ENCODE measurements around the gene CASKIN1. TPM values are rescaled to one million over a fixed set of nuclear protein-coding genes. Genes with fewer than 3 reads are reported as not detected.

Gene CASKIN1
- total and polyA plus RNA-seq, 4 donors = 0.09 to 0.35 (median 0.12) TPM

DNA sequence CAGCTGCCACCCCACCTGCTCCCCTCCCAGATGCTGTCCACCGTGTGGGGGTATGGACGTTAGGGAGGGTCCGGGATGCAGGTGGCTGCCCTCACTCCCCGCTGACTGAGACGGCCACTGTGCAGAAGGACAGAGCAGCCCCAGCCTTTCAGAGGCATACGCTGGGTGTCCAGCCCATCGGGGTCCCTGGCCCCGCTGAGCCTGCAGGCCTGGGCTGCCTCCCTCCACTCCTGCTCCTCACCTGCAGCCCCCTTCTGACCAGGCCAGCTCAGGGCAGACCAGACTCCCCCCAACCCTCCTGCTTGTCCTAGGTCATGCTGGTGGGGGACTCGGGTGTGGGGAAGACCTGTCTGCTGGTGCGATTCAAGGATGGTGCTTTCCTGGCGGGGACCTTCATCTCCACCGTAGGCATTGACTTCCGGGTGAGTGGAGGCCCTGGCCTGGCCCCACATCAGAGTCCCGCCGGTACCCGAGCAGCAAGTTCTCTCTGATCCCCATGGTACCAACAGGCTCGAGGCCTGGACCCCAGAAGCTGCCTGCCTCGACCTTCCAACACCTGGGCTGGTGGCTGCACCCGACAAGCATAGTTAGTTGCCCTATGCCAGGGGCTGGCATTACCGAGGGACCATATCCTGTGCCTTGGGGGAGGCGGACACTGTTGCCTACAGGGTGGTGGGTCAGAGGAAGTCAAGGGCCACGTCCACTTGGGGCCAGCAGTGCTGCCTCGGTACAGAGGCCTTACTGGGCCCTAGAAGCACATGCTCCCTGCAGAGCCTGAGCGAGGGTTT, 46.6 kb downstream of the CASKIN1 start:
- Histone ChIP-seq H3K36me3 (ENCODE audit: control insufficient read depth in 4 of 4, insufficient read depth in 4 of 4, low read length in 4 of 4) (peaks cover 0 to 14% (median 7%) of the 10 kb centered on the region in 4 donors), H3K9ac (ENCODE audit: insufficient read depth in 1 of 2, low read length in 2 of 2) (no peak overlapping the region), H3K9me3 (ENCODE audit: control insufficient read depth in 4 of 4, insufficient read depth in 3 of 4, low read length in 3 of 4) (no peaks in the 10 kb centered on the region), H3K27me3 (ENCODE audit: control insufficient read depth in 3 of 3, insufficient read depth in 3 of 3, low read length in 2 of 3) (no peaks in the 10 kb centered on the region), H3K4me1 (ENCODE audit: control insufficient read depth in 5 of 5, insufficient read depth in 5 of 5, low read length in 5 of 5) (peaks cover 0 to 69% (median 23%) of the 10 kb centered on the region in 5 donors), H3K4me3 (no peak overlapping the region), H3K27ac (ENCODE audit: low read depth in 1 of 2, low read length in 1 of 2) (no peak overlapping the region)
- 64 to 67% methylated on average over 24 of the region's 24 CpGs for whole genome bisulfite sequencing, 2 donors
- DNase-seq (no peak), ATAC-seq (ENCODE audit: insufficient read depth, low FRiP score) (no peak)
- TF ChIP-seq CTCF (IDR thresholded peaks at IDR 0.05; ENCODE audit: control extremely low read depth, extremely low read depth) = no peak

DNA sequence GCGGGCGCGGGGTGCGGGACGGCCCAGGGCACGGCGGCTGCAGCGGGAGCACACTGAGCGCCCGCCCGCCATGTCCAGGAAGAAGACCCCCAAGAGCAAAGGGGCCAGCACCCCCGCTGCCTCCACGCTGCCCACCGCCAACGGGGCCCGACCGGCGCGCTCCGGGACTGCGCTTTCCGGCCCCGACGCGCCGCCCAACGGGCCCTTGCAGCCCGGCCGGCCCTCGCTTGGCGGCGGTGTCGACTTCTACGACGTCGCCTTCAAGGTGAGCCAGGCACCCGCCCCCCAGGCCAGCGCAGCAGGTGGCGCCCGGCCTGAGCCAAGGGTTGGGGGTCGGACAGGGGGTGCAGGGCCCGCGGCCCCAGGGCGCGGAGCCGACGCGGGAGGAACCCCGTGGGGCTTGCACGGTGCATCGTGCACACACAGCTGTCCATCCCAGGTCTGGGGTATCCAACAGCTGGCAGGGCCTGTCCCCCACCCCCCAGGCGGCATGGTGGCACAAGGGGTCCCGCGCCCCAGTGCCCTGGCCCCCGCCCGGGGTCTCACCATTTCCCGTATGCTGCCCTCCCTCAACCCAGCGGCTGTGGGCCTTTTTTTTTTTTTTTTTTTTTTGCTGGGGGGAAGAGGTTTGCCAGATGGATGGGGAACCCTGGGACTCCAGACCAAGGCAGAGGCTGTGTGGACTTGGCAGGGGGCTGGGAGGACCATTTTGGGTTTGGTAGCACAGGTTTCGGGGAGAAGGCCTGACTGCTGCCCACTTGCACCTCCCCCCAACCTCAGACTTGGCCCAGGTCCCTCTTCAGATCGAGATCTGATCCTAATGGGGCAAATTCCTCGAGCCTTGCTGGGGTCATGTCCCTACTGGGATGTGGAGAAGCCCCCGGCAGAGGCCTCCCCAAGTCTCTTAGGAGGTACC, 47.4 kb downstream of the CASKIN1 start:
- H3K4me1 ChIP-seq (ENCODE audit: control insufficient read depth in 5 of 5, insufficient read depth in 5 of 5, low read length in 5 of 5) = peaks cover 0 to 61% (median 23%) of the 10 kb centered on the region in 5 donors
- H3K9me3 ChIP-seq (ENCODE audit: control insufficient read depth in 4 of 4, insufficient read depth in 3 of 4, low read length in 3 of 4) = no peaks in the 10 kb centered on the region
- DNase-seq = no peak
- no peaks in the 10 kb centered on the region for H3K27me3 ChIP-seq (ENCODE audit: control insufficient read depth in 3 of 3, insufficient read depth in 3 of 3, low read length in 2 of 3)
- H3K4me3 ChIP-seq = no peak overlapping the region
- no peak for ATAC-seq (ENCODE audit: insufficient read depth, low FRiP score)
- H3K36me3 ChIP-seq (ENCODE audit: control insufficient read depth in 4 of 4, insufficient read depth in 4 of 4, low read length in 4 of 4) = peaks cover 0 to 14% (median 6%) of the 10 kb centered on the region in 4 donors
- peak overlapping the region in 1 of 2 donors; percentile 27 for H3K27ac ChIP-seq (ENCODE audit: low read depth in 1 of 2, low read length in 1 of 2)
- no peak overlapping the region for H3K9ac ChIP-seq (ENCODE audit: insufficient read depth in 1 of 2, low read length in 2 of 2)
- WGBS, 2 donors = 2 to 3% methylated on average over 50 to 62 of the region's 62 CpGs
- TF ChIP-seq CTCF (IDR thresholded peaks at IDR 0.05; ENCODE audit: control extremely low read depth, extremely low read depth) = no peak

- Histone ChIP-seq H3K9me3 (ENCODE audit: control insufficient read depth in 4 of 4, insufficient read depth in 3 of 4, low read length in 3 of 4) (no peaks in the 10 kb centered on the region), H3K4me1 (ENCODE audit: control insufficient read depth in 5 of 5, insufficient read depth in 5 of 5, low read length in 5 of 5) (peaks cover 0 to 53% (median 23%) of the 10 kb centered on the region in 5 donors), H3K36me3 (ENCODE audit: control insufficient read depth in 4 of 4, insufficient read depth in 4 of 4, low read length in 4 of 4) (peaks cover 0 to 13% (median 6%) of the 10 kb centered on the region in 4 donors), H3K9ac (ENCODE audit: insufficient read depth in 1 of 2, low read length in 2 of 2) (no peak within 1 kb of the TSS), H3K27ac (ENCODE audit: low read depth in 1 of 2, low read length in 1 of 2) (peak within 1 kb of the TSS; percentile 58 to 61), H3K27me3 (ENCODE audit: control insufficient read depth in 3 of 3, insufficient read depth in 3 of 3, low read length in 2 of 3) (no peaks in the 10 kb centered on the region), H3K4me3 (no peak within 1 kb of the TSS)
- no peak for TF ChIP-seq CTCF (IDR thresholded peaks at IDR 0.05; ENCODE audit: control extremely low read depth, extremely low read depth)
- DNase-seq = peak; percentile 66 to 83 (median 77)
- WGBS, 2 donors = 2% methylated on average over 43 to 55 of the region's 55 CpGs
- peak; percentile 67 for ATAC-seq (ENCODE audit: insufficient read depth, low FRiP score)
Measured at GRCh38 chr16:2147981-2148671, 48.3 kb downstream of the CASKIN1 start, which contains the start of gene RAB26. TSS of gene RAB26 (plus strand) at chr16:2148625. CDS start at chr16:2148784, 159 bp downstream.

All from lung (tissue), 12 donors.